Keratinocyte (primary cell): ENCODE data around the gene ZC3H12A. TPM values are rescaled to one million over a fixed set of nuclear protein-coding genes. Genes with fewer than 3 reads are reported as not detected.

Experiments
- DNase-seq: peaks from one replicate; pipeline ENCODE4 v3.0.0-alpha.2; 2011; ENCODE audit warnings: low read depth, missing footprints, low spot score
- FAIRE-seq: peaks from 2 replicates; lab custom pipeline; 2011; peaks lifted over from hg19 to GRCh38; lab: Jason Lieb, UNC
- H2AFZ ChIP-seq: 2 replicates; pipeline ENCODE4 v1.6.0; 2012; ENCODE audit warnings: low read length, control low read depth, inconsistent platforms; ENCODE audit not compliant: control insufficient read depth
- H3K27ac ChIP-seq: 2 replicates; pipeline ENCODE4 v1.5.1; 2011; ENCODE audit warnings: low read length; ENCODE audit not compliant: control insufficient read depth, insufficient read depth
- H3K27me3 ChIP-seq: 3 replicates; pipeline ENCODE4 v1.6.0; 2011; ENCODE audit warnings: low read length; ENCODE audit not compliant: control insufficient read depth, insufficient read depth; ENCODE audit errors: extremely low read depth
- H3K36me3 ChIP-seq, 2 experiments: 2 replicates in 1 of 2; 3 replicates in 1 of 2; pipeline ENCODE4 v1.5.1; 2011; ENCODE audit warnings: low read length in 2 of 2, mild to moderate bottlenecking in 1 of 2; ENCODE audit not compliant: control insufficient read depth in 2 of 2, insufficient read depth in 2 of 2; ENCODE audit errors: extremely low read depth in 1 of 2
- H3K4me1 ChIP-seq: 3 replicates; pipeline ENCODE4 v1.5.1; 2011; ENCODE audit warnings: low read length; ENCODE audit not compliant: control insufficient read depth, insufficient read depth; ENCODE audit errors: extremely low read depth
- H3K4me2 ChIP-seq: 3 replicates; pipeline ENCODE4 v1.6.0; 2011; ENCODE audit warnings: low read depth, low read length; ENCODE audit not compliant: control insufficient read depth, insufficient read depth; ENCODE audit errors: extremely low read depth
- H3K4me3 ChIP-seq, 3 experiments: fragments of 200-600 bp in 1 of 3; sonication (generic) in 1 of 3; 2 replicates in 2 of 3; 3 replicates in 1 of 3; pipeline ENCODE4 v1.5.1; 2011 to 2016; ENCODE audit warnings: low read length in 3 of 3, mild to moderate bottlenecking in 3 of 3, control low read depth in 2 of 3, inconsistent platforms in 1 of 3, low read depth in 1 of 3, mixed read lengths in 1 of 3, mixed run types in 1 of 3, moderate library complexity in 1 of 3; ENCODE audit not compliant: control insufficient read depth in 2 of 3, insufficient read depth in 2 of 3; ENCODE audit errors: extremely low read depth in 1 of 3
- H3K79me2 ChIP-seq: 2 replicates; pipeline ENCODE4 v1.6.0; 2012; ENCODE audit warnings: low read length; ENCODE audit not compliant: control insufficient read depth, insufficient read depth
- H3K9ac ChIP-seq: 3 replicates; pipeline ENCODE4 v1.6.0; 2011; ENCODE audit warnings: low read length; ENCODE audit not compliant: control insufficient read depth, insufficient read depth; ENCODE audit errors: extremely low read depth
- H3K9me1 ChIP-seq: 3 replicates; pipeline ENCODE4 v1.6.0; 2011; ENCODE audit warnings: low read length; ENCODE audit not compliant: control insufficient read depth, insufficient read depth; ENCODE audit errors: extremely low read depth
- H3K9me3 ChIP-seq: 2 replicates; pipeline ENCODE4 v1.5.1; 2012; ENCODE audit warnings: low read depth, low read length; ENCODE audit not compliant: control insufficient read depth
- H4K20me1 ChIP-seq: 3 replicates; pipeline ENCODE4 v1.6.0; 2011; ENCODE audit warnings: low read length; ENCODE audit not compliant: control insufficient read depth, insufficient read depth; ENCODE audit errors: extremely low read depth
- EZH2 ChIP-seq: IDR thresholded peaks from one replicate; pipeline ENCODE4 v1.6.1; 2012; ENCODE audit warnings: inconsistent platforms, mild to moderate bottlenecking, low read length, moderate library complexity
- dilution Hi-C: fragments of 300-500 bp; cut with MboI; formaldehyde crosslinking; loops from one replicate; pipeline ENCODE4 v1.7.0; 2020; ENCODE audit warnings: low sequenced_read_pairs; ENCODE audit not compliant: extremely low pct_ligation_motif_present
- polyA plus RNA-seq, 5 experiments: library from polyadenylated mRNA; depleted of rRNA in 3 of 5; stranded (reverse) in 3 of 5; stranded (forward) in 1 of 5; unstranded in 1 of 5; fragments of >200 nt; gene quantifications; 1 replicate in 1 of 5; 2 replicates in 3 of 5; 3 replicates in 1 of 5; pipeline versions ENCODE4 v1.2.1 to v1.2.3, GENCODE V29; 2011 to 2012; ENCODE audit warnings: missing spikeins in 2 of 5, low read depth in 1 of 5, low replicate concordance in 1 of 5
- TF ChIP-seq, protein P1 (sequence below), 3 experiments: IDR thresholded peaks in 1 of 3; conservative IDR thresholded peaks in 1 of 3; optimal IDR thresholded peaks in 1 of 3; 2 replicates in 2 of 3; 3 replicates in 1 of 3; pipeline versions ENCODE3 to v1.5.1; 2011; ENCODE audit warnings: low read length in 3 of 3, mild to moderate bottlenecking in 3 of 3, moderate library complexity in 2 of 3, control low read depth in 1 of 3, inconsistent platforms in 1 of 3; ENCODE audit not compliant: insufficient read depth in 2 of 3; ENCODE audit errors: extremely low read depth in 1 of 3

The ZC3H12A gene
- polyA plus RNA-seq, 1 donor (not counting 4 experiments of a cell fraction or from before 2014, with no cell fraction given), result 24.4 TPM

DNA sequence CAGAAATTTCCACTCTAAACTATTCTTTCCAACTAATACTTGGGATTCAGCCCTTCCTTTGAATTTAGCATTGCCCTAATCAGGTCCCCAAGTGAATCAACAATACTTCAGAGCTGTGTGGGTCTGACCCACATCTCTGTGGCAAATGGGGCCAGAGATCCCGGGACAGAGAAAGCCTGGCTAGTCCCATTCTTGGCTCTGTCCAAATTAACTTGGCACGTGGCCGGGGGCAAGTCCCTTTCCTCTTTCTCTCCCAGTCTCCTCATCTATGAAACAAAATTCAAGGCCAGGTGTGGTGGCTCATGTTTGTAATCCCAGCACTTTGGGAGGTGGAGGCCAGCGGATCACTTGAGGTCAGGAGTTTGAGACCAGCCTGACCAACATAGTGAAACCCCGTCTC is 6.3 kb upstream of the ZC3H12A start:
- Histone ChIP-seq H3K4me3 (no peak overlapping the region), H3K27ac (no peak overlapping the region), H3K9me1 (peaks cover 4% of the 10 kb centered on the region), H3K9ac (no peak overlapping the region), H3K79me2 (peaks cover 5% of the 10 kb centered on the region), H4K20me1 (no peaks in the 10 kb centered on the region), H3K4me1 (peaks cover 26% of the 10 kb centered on the region), H3K27me3 (no peaks in the 10 kb centered on the region), H2AFZ (no peak overlapping the region), H3K9me3 (no peaks in the 10 kb centered on the region), H3K36me3 (no peaks in the 10 kb centered on the region), H3K4me2 (no peak overlapping the region)
- no peak for TF ChIP-seq EZH2
- TF ChIP-seq, protein P1, sequence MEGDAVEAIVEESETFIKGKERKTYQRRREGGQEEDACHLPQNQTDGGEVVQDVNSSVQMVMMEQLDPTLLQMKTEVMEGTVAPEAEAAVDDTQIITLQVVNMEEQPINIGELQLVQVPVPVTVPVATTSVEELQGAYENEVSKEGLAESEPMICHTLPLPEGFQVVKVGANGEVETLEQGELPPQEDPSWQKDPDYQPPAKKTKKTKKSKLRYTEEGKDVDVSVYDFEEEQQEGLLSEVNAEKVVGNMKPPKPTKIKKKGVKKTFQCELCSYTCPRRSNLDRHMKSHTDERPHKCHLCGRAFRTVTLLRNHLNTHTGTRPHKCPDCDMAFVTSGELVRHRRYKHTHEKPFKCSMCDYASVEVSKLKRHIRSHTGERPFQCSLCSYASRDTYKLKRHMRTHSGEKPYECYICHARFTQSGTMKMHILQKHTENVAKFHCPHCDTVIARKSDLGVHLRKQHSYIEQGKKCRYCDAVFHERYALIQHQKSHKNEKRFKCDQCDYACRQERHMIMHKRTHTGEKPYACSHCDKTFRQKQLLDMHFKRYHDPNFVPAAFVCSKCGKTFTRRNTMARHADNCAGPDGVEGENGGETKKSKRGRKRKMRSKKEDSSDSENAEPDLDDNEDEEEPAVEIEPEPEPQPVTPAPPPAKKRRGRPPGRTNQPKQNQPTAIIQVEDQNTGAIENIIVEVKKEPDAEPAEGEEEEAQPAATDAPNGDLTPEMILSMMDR (optimal IDR thresholded peaks at IDR 0.05 in 1 of 3, IDR thresholded peaks at IDR 0.05 in 1 of 3, conservative IDR thresholded peaks at IDR 0.05 in 1 of 3; ENCODE audit: extremely low read depth in 1 of 3, insufficient read depth in 2 of 3, low read length in 3 of 3), result no peak
- dilution Hi-C loops, result no loop called here
- DNase-seq (no peak), FAIRE-seq (no peak)

DNA sequence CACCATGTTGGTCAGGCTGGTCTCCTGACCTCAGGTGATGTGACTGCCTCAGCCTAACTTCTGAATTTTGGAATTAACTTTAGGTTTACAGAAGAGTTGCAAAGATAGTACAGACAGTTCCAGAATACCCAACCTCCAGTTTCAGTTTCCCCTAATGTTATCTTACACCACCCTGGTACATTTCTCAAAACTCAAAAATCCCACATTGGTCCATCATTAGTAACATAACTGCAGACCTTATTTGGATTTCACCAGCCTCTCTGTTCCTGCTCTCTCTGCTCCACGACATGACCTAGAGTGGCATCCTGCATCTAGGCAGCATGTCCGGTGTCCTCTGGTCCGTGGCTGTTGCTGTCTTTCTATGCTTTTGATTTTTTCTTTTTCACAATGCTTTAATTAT is 5.0 kb upstream of the ZC3H12A start:
- no peak overlapping the region for H2AFZ ChIP-seq
- no peaks in the 10 kb centered on the region for H3K9me3 ChIP-seq
- no peak overlapping the region for H3K4me2 ChIP-seq
- peaks cover 7% of the 10 kb centered on the region for H3K79me2 ChIP-seq
- H3K9me1 ChIP-seq, result peaks cover 4% of the 10 kb centered on the region
- dilution Hi-C loops, result no loop called here
- H3K36me3 ChIP-seq, result no peaks in the 10 kb centered on the region
- no peaks in the 10 kb centered on the region for H3K27me3 ChIP-seq
- no peak overlapping the region for H3K4me3 ChIP-seq
- no peak overlapping the region for H3K27ac ChIP-seq
- no peak overlapping the region for H3K9ac ChIP-seq
- H3K4me1 ChIP-seq, result peaks cover 36% of the 10 kb centered on the region
- no peak for FAIRE-seq
- DNase-seq, result no peak
- TF ChIP-seq, protein P1 (optimal IDR thresholded peaks at IDR 0.05 in 1 of 3, IDR thresholded peaks at IDR 0.05 in 1 of 3, conservative IDR thresholded peaks at IDR 0.05 in 1 of 3; ENCODE audit: extremely low read depth in 1 of 3, insufficient read depth in 2 of 3, low read length in 3 of 3), result no peak
- TF ChIP-seq EZH2, result no peak
- H4K20me1 ChIP-seq, result no peaks in the 10 kb centered on the region
